Measurements from ENCODE around the gene GRHL1. TPM values are rescaled to one million over a fixed set of nuclear protein-coding genes. Genes with fewer than 3 reads are reported as not detected.

The GRHL1 gene
- under 1 TPM; 0.46 to 0.76 (median 0.59) TPM for total RNA-seq (2021; fragmentation: NEBNext Ultra II Directional; extraction: Animal tissue kit (Norgen Biotek cat#: 25700))
- long read RNA-seq, result 0 reads

GRCh38 chr2:9951522-9952285 lies at the start of gene GRHL1:
GRHL1 (plus strand) TSS chr2:9951693; CDS start chr2:9951834, 141 bp downstream.
- no peaks in the 10 kb centered on the region for H3K36me3 Mint-ChIP-seq (ENCODE audit: low read depth)
- peak; percentile 80 for DNase-seq
- TF ChIP-seq CTCF (IDR thresholded peaks at IDR 0.05), result no peak
- H3K27ac Mint-ChIP-seq, result no peak within 1 kb of the TSS
- H3K9me3 Mint-ChIP-seq, result no peaks in the 10 kb centered on the region
- peaks cover 23% of the 10 kb centered on the region for H3K4me1 Mint-ChIP-seq (ENCODE audit: low read depth)
- peak within 1 kb of the TSS; percentile 75 for H3K4me3 Mint-ChIP-seq
- H3K27me3 Mint-ChIP-seq (ENCODE audit: insufficient read depth), result peaks cover 3% of the 10 kb centered on the region

GRCh38 chr2:9905413-9905812 lies 46.1 kb upstream of the GRHL1 start:
- no peaks in the 10 kb centered on the region for H3K9me3 Mint-ChIP-seq
- H3K36me3 Mint-ChIP-seq (ENCODE audit: low read depth), result no peaks in the 10 kb centered on the region; the same call in 1 of the 2 replicates
- no peak overlapping the region for H3K4me3 Mint-ChIP-seq
- H3K27me3 Mint-ChIP-seq (ENCODE audit: insufficient read depth), result no peaks in the 10 kb centered on the region
- no peak for DNase-seq
- peaks cover 12% of the 10 kb centered on the region for H3K4me1 Mint-ChIP-seq (ENCODE audit: low read depth)
- TF ChIP-seq CTCF (IDR thresholded peaks at IDR 0.05), result no peak
- H3K27ac Mint-ChIP-seq, result no peak overlapping the region

GRCh38 chr2:9907402-9907801 lies 44.1 kb upstream of the GRHL1 start:
- DNase-seq, result no peak
- H3K4me3 Mint-ChIP-seq, result no peak overlapping the region
- peaks cover 12% of the 10 kb centered on the region for H3K4me1 Mint-ChIP-seq (ENCODE audit: low read depth)
- no peak for TF ChIP-seq CTCF (IDR thresholded peaks at IDR 0.05)
- no peaks in the 10 kb centered on the region for H3K9me3 Mint-ChIP-seq
- no peak overlapping the region for H3K27ac Mint-ChIP-seq
- no peaks in the 10 kb centered on the region for H3K27me3 Mint-ChIP-seq (ENCODE audit: insufficient read depth)
- no peaks in the 10 kb centered on the region; the same call in 1 of the 2 replicates for H3K36me3 Mint-ChIP-seq (ENCODE audit: low read depth)

- peaks cover 12% of the 10 kb centered on the region for H3K4me1 Mint-ChIP-seq (ENCODE audit: low read depth)
- no peak overlapping the region for H3K4me3 Mint-ChIP-seq
- no peak for DNase-seq
- H3K36me3 Mint-ChIP-seq (ENCODE audit: low read depth), result no peaks in the 10 kb centered on the region; the same call in 1 of the 2 replicates
- H3K27ac Mint-ChIP-seq, result no peak overlapping the region
- no peak for TF ChIP-seq CTCF (IDR thresholded peaks at IDR 0.05)
- H3K27me3 Mint-ChIP-seq (ENCODE audit: insufficient read depth), result no peaks in the 10 kb centered on the region
- H3K9me3 Mint-ChIP-seq, result no peaks in the 10 kb centered on the region
Measured at GRCh38 chr2:9908639-9909038, 42.9 kb upstream of the GRHL1 start.

GRCh38 chr2:9909106-9909505 lies 42.4 kb upstream of the GRHL1 start:
- Mint-ChIP-seq H3K9me3 (no peaks in the 10 kb centered on the region), H3K36me3 (ENCODE audit: low read depth) (no peaks in the 10 kb centered on the region; the same call in 1 of the 2 replicates), H3K4me3 (no peak overlapping the region), H3K27me3 (ENCODE audit: insufficient read depth) (no peaks in the 10 kb centered on the region), H3K27ac (no peak overlapping the region; the same call in 1 of the 2 replicates), H3K4me1 (ENCODE audit: low read depth) (peaks cover 15% of the 10 kb centered on the region)
- no peak for DNase-seq
- TF ChIP-seq CTCF (IDR thresholded peaks at IDR 0.05), result no peak

Data from HFFc6 (cell line).